Skin of body (tissue), 2 donors: ENCODE results near the gene CACHD1. TPM values are rescaled to one million over a fixed set of nuclear protein-coding genes. Genes with fewer than 3 reads are reported as not detected.

Experiments
- DNase-seq: peaks from one replicate; lab custom pipeline; 2025; lab: John Stamatoyannopoulos, UW
- total RNA-seq: library from RNA; depleted of rRNA; stranded (reverse); fragments of >200 nt; gene quantifications from one replicate; pipeline ENCODE4 v1.2.3, GENCODE V29; 2014

The CACHD1 gene
- total RNA-seq, 1 donor from 2014 or later, result 25.4 TPM

GRCh38 chr1:64653466-64653865, 183.5 kb downstream of the CACHD1 start:
- DNase-seq, result no peak

GRCh38 chr1:64654519-64655341, 184.8 kb downstream of the CACHD1 start:
- peak; percentile 59 for DNase-seq

DNA sequence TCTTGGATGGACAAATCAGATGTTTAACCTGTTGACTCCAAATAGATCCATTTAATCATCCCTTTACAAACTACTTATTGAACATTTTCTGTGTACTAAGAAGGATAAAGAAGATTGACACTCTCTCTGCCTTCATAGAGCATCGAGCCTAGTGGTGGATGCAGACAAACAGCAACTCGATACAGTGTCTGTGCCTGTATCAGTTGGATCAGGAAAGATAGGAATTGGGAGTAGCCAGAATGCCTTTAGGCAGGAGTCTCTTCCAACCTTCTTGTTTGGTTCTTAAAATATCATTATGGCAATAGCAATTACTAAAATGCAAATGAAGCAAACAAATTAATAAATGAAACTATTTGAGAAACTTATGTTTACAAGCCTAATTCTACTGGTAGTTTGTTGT, 185.9 kb downstream of the CACHD1 start:
- DNase-seq, result no peak

DNA sequence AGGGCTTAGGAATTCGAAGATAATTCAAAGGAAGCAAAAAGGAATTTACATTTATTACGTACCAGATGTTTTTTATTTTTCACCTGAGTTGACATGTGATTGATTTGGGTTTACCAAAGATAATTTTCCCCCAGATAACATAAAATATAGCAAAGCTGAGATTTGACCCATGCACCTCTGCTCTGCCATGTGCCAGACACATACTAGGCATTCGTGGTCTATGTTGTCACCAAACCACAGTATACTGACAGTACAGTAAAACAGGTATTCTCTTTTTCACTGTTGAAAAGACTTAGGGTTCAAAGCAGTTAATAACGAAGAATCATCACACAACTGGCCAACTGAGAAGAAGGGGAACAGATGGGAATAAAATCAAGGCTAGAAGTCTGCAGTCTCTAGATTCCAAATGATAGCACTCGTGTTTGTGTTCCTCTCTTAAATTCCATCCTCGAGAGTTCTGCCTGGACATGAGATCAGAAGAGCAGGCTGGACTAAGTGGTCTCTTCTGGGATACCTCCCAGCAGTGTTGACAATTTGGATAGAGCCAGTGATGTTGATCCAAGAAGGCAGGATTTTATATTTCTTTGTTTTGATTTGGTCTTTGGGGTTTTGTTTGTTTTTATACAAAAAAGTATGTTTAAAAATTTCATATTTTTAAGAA, 189.7 kb downstream of the CACHD1 start:
- no peak for DNase-seq

GRCh38 chr1:64663668-64664067, 193.7 kb downstream of the CACHD1 start:
- DNase-seq, result no peak

- DNase-seq, result peak; percentile 13
Measured at GRCh38 chr1:64664299-64664698, 194.4 kb downstream of the CACHD1 start.

- DNase-seq, result no peak
Measured at GRCh38 chr1:64669098-64669675, 199.3 kb downstream of the CACHD1 start.

DNA sequence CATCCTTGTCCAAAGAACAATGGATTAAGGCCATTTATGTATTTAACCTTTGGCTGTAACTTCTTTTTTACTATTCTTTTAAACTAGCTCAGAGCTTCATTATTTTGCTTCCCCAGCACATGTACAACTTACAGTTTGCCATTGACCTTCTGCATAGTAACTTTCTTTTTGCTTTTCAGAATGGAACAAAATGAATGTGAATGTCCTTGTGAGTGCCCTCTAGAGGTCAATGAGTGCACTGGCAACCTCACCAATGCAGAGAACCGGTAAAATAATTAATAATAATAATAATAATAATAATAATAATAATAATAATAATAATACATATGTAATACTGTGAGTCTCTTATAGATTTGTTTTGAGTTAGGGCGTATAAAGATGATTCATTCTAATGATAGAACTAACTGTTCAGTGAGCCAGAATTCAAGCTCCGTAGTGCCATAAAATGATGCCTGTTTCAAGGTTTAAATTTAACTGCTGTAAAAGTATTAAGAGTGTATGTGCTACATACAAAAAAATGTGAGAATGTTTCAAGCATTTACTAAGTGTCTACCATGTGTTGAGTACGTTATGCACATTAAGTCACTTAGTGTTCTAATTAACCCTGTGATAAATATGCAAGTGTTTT, 205.9 kb downstream of the CACHD1 start:
- peak; percentile 20 for DNase-seq

- DNase-seq, result no peak
Measured at GRCh38 chr1:64676386-64676785, 206.5 kb downstream of the CACHD1 start.

- no peak for DNase-seq
Measured at GRCh38 chr1:64677532-64677931, 207.6 kb downstream of the CACHD1 start.

- DNase-seq, result no peak
Measured at GRCh38 chr1:64678366-64678765, 208.4 kb downstream of the CACHD1 start.

GRCh38 chr1:64679177-64679576, 209.2 kb downstream of the CACHD1 start:
- DNase-seq, result no peak

- DNase-seq, result no peak
Measured at GRCh38 chr1:64680599-64680998, 210.7 kb downstream of the CACHD1 start.

- DNase-seq, result no peak
Measured at GRCh38 chr1:64681043-64681442, 211.1 kb downstream of the CACHD1 start.

- no peak for DNase-seq
Measured at GRCh38 chr1:64683419-64683818, 213.5 kb downstream of the CACHD1 start.

GRCh38 chr1:64685217-64685616, 215.3 kb downstream of the CACHD1 start:
- no peak for DNase-seq

DNA sequence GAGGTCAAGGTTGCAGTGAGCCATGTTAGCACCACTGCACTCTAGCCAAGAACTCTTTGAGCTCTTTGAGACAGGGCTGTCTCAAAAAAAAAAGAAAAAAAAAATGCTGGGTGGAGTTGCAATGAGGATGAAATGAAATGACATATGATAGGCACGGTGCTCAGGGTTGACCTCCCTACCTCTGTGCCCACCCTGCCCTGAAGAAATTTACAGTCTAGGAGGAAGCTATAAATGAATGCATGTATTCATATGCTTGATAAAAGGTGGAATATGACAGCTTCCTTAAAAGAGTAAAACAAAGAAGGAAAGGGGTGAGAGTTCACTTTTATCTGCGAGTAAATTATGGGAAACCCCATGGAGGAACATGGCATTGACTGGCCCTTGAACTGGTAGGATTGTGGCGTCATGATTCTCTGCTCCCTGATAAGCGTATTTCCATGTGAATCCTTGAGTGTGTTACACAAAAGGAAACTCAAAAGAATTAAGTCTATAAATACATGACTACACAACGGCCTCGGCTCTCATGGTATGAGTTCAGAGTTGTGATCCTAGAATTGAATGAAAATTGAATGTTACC, 215.9 kb downstream of the CACHD1 start:
- DNase-seq, result no peak

DNA sequence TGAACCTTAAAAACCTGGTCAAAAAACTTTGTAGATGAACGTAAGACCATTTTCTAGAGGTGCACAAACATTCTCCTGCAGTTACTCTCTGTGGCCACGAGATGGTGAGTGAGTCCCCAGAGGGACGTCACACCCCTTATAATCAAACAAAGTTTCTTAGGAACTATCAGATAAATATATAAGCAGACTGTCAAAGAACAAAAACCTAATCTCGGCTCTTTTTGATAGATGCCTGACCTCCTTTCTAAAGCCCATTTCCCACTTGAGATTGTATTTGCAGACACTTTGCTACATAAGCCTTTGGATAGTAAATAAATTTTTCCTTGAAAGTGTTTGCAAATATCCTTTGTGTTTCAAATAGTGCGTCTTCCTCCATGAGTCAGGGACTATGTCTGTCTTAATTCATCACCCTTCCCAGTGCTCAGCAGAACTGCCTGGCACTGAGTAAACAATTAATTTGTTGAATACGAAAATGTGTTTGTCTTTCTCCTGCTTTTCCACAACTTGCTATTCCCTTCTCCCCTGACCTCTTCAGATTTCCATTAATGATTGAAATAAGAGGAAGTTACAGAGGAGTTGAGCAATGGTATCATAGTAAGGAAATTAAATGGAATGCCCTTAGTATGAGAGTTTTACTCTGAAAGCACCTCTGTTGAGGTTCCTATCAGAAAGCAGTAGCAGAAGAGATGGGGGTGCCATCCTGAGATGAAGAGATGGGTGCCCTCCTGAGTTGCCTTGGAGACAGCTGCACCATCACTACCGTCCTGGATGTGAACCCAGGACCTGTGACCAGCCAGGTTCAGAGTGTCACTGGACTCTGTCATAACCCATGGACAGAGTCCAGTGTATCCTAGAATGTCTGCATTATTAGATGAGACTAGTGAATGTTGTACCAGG, 217.1 kb downstream of the CACHD1 start:
- peak; percentile 15 for DNase-seq

GRCh38 chr1:64687725-64688327, 217.9 kb downstream of the CACHD1 start:
- no peak for DNase-seq

GRCh38 chr1:64691626-64692025, 221.7 kb downstream of the CACHD1 start:
- no peak for DNase-seq
